GM21390 (cell line): ENCODE measurements around the gene HSD11B2.

Experiments used
- ATAC-seq: cut with Tn5 transposase; IDR thresholded peaks from one replicate; pipeline ENCODE4 v1.9.1; 2021; ENCODE audit not compliant: unreplicated experiment

Gene HSD11B2

DNA sequence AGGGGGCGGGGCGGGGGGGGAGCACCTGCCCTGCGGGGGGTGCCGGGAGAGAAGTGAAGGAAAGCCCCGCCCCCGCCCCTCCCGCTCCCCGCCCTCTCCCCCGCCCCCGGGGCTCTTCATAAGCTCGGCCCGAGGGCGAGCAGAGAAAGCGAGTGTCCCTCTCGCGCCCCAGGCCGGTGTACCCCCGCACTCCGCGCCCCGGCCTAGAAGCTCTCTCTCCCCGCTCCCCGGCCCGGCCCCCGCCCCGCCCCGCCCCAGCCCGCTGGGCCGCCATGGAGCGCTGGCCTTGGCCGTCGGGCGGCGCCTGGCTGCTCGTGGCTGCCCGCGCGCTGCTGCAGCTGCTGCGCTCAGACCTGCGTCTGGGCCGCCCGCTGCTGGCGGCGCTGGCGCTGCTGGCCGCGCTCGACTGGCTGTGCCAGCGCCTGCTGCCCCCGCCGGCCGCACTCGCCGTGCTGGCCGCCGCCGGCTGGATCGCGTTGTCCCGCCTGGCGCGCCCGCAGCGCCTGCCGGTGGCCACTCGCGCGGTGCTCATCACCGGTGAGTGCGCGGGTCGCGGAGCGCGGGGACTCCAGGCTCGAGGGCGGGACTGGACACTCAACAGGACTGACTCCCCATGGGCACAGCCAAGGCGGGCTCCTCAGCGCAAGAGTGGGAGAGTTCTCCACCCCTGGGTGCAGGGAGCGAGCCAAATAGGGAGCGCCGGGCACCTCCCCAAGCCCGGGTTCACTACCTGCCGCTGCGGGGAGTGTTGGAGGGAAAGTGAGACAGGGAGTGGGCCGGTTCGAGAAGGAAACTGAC lies at the start of gene HSD11B2:
Gene HSD11B2, plus strand, starts transcription at position 145 of the 798 bp plus-strand sequence. Its CDS starts 128 bp downstream, at position 273.
- ATAC-seq = no peak

DNA sequence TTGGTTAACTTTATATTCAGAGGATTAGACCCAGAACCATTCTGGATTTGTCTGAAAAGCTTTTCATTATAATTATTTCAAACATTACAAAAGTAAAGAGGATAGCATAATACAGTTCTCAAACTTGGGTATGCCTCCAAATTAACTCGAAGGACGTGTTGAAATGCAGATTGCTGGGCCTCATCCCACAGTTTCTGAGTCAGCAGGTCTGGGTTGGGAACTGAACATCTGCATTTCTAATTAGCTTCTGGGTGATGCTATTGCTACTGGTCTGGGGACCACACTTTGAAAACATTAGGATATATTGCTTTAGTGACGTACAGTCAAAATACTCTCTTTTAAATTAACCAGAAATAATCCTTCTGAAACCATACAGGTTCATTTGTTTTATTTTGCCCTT lies 47.6 kb upstream of the HSD11B2 start:
- ATAC-seq = no peak

DNA sequence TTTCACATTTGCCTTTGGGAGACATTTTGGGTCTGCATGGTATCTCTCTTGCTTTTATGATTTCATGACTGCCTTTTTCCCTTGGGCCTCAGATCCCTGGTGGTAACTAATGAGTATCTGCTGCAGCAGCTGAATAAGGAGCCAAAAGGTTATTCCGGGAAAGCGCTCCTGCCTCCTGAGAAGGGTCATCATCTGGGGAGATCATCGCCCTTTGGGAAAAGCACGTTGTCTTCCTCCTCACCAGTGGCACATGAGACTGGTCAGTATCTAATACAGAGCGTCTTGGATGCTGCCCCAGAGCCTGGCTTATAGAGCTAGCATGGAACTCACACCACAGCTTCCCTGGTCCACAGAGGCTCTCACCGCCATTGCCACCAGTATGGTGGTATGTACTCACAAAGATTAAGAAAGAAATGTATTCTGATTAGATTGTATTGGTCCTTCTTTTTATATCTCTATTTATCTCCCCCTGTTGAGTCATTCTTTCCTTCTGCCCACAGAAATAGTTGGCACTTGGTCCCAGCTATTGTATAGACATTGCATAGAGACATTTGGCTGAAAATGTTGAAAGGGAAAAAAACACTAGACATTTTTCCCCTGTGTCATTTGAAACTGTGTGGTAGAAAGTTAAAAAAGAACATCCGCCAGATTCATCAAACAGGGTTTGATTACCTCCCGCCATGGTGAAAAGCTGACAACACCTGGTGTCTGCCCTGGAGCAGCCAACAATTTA lies 46.0 kb upstream of the HSD11B2 start:
- no peak for ATAC-seq

DNA sequence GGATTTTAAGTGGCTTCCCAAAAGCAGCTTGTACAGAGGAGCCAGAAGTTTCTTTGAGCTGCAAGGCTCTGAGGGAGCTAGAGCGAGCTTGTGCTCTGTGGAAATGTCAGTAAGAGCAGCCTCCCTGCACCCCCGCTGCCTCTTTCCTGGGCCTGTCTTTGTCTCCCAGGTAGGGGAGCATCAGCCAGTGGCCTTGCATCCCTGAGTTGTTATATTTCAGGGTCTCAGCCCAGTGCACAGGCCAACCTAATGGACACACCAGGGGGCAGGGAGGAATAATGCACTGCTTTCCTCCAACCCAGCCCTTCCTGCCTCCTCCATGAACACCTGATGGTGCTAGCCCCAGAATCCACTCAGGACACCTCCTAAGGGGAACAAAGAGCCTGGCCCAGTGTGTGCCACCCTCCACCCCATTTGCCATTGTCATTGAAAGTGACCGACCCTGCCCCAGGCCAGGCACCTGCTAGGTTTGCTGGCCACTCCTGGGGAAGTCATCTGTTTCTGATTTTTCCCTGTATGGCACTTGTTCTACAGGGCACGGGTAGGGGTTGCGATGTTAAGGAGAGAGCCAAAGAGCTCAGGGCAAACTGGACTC lies 44.0 kb upstream of the HSD11B2 start:
- no peak for ATAC-seq

DNA sequence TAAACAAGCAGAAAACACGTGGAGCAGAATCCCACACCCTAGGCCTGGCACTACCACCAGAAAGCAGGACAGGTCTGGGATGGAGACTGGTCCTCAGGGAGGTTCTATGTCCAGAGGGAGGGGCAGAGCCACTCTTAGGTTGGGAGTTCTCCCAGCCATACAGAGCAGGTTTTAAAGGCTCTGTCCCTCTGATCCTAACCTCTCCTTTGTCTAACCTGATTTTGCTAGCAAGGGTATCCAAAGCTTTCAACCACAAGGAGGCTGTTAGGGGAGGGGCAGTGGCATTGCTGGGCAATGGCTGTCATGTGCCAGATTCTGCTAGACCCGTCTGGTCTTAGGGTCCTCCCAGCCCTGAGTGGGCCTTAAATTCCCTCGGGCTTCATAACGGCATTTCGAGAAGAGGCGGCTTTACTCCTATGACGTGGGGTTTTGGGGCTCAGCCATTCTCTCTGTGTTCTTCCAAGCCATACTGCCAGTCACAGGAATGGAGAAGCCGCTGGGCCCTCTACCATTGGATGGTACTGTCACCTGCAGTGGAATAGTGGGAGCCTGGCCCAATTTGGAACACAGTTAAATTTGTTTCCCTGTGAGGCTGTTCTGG lies 43.3 kb upstream of the HSD11B2 start:
- no peak for ATAC-seq

DNA sequence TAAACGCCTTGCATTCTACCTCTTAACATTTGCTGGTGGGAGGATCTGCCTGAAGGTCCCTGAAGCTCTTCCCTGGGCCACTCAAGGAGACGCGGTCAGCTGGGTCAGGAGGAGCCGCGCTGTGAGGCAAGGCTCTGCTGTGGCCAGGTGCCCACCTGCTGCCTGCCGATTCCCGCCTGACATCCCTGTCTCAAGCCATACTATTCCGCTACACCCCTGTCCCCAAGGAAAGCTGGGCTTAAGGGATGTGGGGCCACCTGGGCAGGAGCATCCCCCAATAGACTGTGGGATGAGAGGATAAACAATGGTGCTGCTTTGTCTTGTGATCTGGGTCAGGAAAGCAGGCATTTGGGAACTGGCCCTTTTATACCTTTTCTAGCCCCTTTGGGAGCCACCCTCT lies 42.7 kb upstream of the HSD11B2 start:
- no peak for ATAC-seq

DNA sequence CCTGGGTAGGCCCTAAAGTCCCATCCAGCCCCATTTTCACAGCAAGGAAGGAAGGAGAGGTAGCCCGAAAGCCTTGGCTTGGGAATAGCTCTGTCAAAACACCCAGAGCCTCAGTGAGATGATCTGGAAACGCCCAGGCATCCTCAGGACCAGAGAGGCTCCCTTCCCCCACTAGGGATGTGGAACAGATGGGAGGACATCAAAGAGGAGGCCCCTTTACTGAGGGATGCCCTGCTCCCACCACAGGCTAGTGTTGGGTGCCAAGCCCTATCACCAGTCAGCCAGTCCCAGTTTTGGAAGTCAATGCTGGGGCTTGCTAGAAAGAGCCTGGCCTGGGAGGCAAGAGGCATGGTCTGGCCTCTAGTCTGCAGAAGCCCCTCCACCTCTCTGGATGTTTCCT lies 42.3 kb upstream of the HSD11B2 start:
- no peak for ATAC-seq

DNA sequence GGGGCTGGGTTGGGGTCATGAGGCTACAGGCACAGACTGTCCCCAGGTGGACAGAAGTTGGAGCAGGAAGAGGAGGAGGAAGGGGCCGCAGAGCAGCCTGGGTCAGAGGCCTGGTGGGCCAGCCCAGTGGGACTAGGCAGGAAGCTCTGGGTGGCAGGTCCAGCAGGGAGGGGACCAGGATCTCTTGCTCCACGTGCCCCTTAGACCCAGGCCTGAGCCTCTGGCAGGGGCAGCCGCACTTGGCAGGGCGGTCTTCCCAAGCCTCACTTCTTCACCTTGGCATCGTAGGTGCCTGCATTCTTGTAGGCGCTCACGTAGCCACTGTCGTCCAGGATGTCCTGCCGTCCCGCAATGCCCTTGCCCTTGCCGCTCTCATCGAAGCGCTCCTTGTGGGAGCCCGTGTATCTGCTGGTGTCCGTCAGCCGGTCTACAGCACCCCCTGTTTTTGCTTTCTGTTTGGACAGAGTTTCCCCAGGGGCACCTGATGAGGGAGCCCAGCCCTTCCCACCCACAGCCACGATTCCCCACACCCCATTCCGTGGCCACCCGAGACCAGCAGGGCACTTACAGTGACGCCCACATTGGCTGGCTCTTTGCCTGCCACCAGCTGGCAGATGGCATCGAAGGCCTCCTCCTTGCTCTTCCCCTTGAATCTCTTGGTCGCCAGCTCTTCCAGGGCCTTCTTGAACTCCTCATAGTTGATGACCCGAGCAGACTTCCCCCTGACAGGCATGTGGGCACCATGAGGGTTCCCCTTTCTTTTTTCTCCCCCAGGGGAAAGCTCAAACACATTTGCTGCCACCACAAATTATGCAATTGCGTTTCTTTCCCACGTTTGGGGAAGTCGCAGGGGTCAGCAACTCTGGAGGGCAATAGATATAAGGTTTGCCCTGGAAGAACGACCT lies 40.8 kb upstream of the HSD11B2 start:
- ATAC-seq = no peak

DNA sequence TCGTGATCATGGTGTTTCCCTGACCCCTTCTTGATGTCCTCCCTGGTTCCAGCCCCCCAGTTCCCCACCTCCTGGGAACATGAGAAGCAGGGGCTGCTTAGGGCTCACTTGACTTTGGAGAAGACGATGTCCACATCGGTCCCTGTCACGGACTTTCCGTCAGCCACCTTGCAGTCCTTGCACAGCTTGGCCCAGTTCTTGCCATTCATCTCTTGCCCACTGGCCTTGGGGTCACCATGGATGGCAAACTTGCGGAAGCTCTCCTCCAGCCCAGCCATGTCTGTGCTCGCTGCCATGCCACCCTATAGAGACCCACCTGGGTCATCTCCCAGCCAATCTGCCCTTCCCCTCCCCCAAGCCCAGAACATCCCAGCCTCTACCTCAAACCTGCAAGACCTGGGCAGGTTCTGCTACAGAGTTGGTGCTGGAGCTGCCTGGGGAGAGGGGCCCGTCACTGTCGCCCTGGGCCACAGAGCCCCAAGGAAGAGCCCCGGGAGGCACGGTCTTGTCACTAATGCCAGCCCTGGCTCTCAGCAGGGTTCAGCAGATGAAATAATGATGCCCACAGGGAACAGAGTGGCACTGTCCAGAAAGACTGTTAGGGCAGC lies 40.0 kb upstream of the HSD11B2 start:
- no peak for ATAC-seq

DNA sequence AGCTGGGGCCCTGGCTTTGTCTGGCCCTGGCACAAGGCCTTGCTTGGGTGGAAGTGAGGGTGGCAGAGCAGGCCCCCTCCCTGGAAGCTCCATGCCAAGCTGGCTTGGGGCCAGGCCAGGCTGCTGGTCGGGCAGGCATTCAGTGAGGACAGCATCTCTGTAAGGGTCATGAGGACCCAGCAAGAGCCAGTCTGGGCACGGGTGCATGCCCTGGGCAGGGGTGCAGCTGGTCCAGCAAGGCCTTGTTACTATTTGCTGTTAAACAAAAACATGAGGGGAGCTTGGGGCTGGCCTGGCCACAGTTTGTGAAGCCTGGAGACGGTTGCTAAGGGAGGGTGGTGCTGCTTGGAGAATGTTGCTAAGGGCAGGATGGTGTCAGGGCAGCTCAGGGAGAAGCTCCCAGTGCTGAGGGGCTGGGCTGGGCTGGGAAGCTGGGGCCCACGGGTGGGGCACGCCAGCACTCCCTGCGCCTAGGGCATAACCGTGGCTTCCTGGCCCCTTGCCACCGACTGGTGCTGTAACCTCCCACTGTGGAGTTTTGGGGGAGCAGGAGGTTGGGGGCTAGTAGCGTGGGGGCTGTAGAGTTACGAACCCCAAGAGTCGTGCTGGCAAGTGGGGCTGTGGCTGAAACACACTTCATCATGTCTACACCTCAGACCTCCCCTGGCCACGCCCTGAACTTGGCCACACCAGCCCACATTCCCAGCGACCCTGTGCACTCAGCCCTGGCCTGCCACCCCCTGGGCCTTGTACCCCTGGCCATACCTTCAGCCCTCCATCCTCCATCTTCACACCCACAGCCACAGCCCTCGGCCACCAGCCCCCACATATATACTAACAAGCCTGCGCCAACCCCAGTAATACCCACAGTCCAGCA lies 39.3 kb upstream of the HSD11B2 start:
- ATAC-seq = no peak

DNA sequence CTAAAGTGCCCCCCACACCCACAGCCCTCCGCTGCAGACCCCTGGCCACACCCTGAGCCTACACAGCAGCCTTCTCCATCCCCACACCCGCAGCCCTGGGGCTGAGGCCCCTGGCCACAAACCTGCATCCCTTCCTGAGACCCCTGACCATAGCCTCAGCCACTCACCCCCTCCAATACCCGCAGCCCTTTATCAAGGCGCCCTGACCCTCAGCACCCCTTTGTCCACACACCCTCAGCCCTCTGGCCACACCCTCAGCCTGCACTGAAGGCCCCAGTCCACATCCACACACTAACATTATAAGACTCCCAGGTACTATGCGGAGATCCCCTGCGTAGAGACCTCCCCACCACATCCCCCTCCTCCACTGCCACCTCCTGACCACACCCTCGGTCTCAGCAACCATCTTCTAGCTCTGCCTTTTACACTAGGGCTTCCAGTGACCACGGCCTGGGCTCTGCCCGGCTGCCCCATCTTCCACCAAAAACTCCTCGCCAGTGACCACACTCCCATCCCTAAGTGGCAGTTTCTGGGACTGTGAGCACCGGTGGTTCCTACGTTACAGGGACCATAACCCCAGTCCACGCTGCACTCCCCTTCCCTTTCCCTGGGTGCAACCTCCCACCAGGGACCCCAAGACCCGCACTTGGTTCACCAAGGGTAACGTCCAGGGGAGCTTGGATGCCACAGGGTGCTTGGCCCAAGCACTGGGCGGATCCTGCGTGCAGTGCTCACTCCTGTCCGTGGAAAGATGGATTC lies 38.4 kb upstream of the HSD11B2 start:
- no peak for ATAC-seq

DNA sequence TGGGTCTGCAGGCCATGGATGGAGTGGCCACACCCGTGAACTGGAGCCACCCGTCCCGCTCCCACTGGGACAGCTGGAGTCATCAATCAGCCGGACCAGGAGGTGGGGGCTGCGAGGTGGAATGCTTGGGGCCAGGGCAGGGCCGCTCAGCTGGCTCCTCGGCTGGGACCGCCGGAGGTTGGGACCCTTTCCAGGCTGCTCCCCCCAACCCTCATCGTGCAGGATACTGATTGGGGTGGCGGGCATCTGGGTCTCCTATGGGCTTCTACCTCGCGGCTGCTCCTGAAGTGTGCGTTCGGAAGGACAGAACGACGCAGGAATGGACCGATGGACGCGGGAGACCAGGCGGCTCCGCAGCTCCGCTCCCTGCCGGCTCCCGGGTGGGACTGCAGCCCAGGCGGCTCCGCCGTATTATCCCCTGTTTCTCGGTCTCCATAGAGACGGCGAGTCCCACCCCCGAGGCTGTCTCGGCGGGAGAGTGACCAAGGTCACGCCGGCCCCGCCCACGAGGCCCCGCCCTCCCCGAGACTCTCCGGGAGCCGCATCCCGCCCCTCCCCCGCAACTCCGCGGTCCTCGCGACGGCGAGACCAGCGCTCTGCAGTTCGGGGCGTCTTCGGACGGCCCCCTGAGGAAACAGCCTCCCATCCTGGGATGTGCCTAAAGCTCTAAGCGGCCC lies 37.7 kb upstream of the HSD11B2 start, which contains the start of gene TPPP3:
Gene TPPP3, minus strand, starts transcription at position 388 of the 677 bp plus-strand sequence. CDS start 2,387 bp downstream, outside the sequence.
- no peak for ATAC-seq

DNA sequence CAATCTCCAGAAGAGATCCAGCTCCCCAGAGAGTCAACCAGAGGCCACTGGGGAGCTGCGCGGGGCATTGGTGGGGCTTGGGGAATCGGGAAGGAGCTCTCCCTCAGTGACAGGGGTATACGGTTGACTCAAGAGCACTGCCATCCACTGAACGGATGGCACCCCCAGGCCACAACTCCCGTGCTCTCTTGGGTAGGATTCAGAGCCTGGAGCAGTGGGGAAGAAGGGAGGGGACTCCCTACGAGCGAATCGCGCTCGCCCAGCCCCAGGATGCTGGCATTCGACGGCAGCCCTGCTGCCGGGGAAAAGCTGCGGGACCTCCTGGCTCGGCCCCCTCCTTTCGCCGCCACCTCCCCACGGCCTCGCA lies 37.1 kb upstream of the HSD11B2 start:
- ATAC-seq = no peak

DNA sequence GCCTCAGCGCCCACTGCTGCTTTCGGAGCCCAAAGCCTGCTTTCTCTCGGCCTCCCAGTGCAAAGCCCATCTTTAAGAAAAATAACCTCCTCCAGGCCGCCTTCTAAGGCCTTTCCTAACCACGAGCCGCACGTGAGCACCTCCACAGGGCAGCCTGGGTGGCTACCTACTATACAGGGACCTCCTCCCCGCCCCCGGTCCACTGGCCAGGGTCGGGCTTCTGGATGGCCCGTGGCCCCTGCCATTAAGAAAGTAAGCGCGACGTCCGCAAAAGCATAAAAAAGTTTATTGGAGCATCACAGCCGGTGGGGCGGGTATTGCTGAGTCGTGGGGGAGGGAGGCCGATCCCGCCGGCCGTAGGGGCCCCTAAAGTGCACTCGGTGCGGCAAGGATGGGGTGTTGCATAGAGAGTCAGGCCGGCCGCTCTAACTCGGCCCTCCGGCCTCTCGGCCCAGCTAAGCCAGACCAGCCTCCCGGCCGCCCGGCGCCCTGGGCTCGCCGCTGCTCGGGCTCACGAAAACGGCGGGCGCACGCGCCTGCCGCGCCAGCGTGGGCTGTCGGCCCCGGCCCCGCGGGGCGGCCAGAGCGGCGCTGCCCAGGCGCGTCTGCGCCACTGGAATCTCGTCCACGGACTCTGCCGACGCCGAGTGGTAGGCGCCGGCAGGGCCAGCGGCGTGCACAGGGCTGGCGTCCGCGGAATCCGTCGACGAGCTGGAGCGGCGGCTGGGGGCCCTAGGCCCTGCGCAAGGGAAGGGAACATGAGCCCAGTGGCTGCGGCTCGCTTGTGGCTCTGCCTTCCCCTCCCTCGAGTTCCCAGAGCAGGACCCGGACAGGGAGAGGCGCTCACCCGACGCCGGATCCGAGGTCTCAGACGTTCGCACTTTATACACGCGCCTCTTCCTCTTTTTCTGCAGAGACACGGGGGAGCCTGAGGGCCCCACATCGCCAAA lies 36.5 kb upstream of the HSD11B2 start:
- no peak for ATAC-seq

DNA sequence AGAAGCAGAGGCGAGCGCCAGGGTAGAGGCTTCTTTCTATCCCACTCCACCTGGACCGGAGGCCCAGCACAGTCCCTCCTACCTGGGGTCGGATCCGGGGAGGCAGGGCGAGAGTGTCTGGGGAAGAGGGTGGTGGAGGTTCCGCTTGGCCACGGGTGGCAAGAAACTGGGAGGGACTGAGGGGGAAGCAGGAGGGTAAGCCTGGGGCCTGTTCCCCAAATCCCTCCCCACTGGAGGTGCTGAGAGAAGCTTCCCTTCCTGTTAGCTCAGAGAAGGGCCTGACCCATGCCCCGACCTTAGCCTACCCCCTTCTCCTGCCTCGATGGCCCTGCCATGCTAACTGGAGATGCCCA lies 35.8 kb upstream of the HSD11B2 start:
- no peak for ATAC-seq

DNA sequence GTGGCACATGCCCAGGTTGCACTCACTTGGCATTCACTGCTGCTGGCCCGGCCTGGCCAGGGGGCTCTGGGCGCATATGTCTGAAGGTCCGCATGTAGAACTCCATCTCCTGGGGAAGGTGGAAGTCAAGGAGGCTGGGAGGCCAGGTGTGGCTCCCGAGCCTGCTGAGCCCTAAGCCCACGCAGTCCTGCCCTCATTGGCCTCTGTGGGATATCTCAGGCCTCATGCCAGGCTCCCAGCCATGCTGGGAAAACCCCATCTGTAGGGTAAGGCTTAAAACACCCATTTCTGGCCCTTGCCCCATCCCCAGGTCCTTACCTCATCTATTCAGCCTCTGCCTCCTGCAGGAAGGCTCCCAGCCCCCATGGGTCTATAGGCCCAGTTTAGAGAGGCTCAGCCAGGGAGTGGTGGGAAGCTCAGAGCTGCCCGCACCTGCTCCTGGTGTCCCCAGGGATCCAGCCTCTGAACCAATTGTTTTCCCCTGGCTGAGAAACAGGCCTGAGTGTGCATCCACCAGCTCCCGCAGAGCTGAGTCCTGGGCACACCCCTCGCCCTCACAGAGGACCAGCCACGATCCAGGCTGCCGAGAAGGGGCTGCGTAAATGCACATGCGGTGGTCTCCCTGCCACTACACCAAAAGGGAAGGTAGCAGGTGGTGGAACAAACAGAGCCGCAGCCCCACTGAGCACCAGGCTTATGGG lies 35.3 kb upstream of the HSD11B2 start:
- no peak for ATAC-seq
